ENCODE data around the gene DGUOK. TPM values are rescaled to one million over a fixed set of nuclear protein-coding genes. Genes with fewer than 3 reads are reported as not detected.

DGUOK gene
- total RNA-seq, 1 donor, result 46.0 TPM

- H3K4me1 ChIP-seq (ENCODE audit: insufficient read depth, low read length), result peaks cover 20% of the 10 kb centered on the region
- H2AFZ ChIP-seq (ENCODE audit: low read length), result no peak overlapping the region
- no peak for TF ChIP-seq CTCF (IDR thresholded peaks at IDR 0.05; ENCODE audit: extremely low read depth, low read depth, low read length)
- no peaks in the 10 kb centered on the region for H3K9me3 ChIP-seq (ENCODE audit: low read depth, low read length)
- H3K79me2 ChIP-seq (ENCODE audit: insufficient read depth, low read length), result peaks cover 11% of the 10 kb centered on the region
- peak overlapping the region; percentile 50 for H3K4me2 ChIP-seq (ENCODE audit: insufficient read depth, low read length)
- H3K36me3 ChIP-seq (ENCODE audit: insufficient read depth, low read length), result no peaks in the 10 kb centered on the region
- H3K27me3 ChIP-seq (ENCODE audit: insufficient read depth, low read length), result peaks cover 7% of the 10 kb centered on the region
- no peak overlapping the region for H3K4me3 ChIP-seq (ENCODE audit: insufficient read depth, low read length)
- H4K20me1 ChIP-seq (ENCODE audit: insufficient read depth, low read length), result peaks cover 38% of the 10 kb centered on the region
- H3K27ac ChIP-seq (ENCODE audit: low read depth, low read length), result no peak overlapping the region
- no peak for DNase-seq (ENCODE audit: insufficient read length, low spot score, missing footprints)
Measured at GRCh38 chr2:73999881-74000597, 73.4 kb downstream of the DGUOK start.

- Histone ChIP-seq H3K9me3 (ENCODE audit: low read depth, low read length) (no peaks in the 10 kb centered on the region), H3K4me2 (ENCODE audit: insufficient read depth, low read length) (peak overlapping the region; percentile 50), H4K20me1 (ENCODE audit: insufficient read depth, low read length) (peaks cover 44% of the 10 kb centered on the region), H3K27ac (ENCODE audit: low read depth, low read length) (no peak overlapping the region), H3K36me3 (ENCODE audit: insufficient read depth, low read length) (no peaks in the 10 kb centered on the region), H3K27me3 (ENCODE audit: insufficient read depth, low read length) (peaks cover 7% of the 10 kb centered on the region), H2AFZ (ENCODE audit: low read length) (no peak overlapping the region), H3K4me1 (ENCODE audit: insufficient read depth, low read length) (peaks cover 26% of the 10 kb centered on the region), H3K4me3 (ENCODE audit: insufficient read depth, low read length) (no peak overlapping the region), H3K79me2 (ENCODE audit: insufficient read depth, low read length) (peaks cover 15% of the 10 kb centered on the region)
- TF ChIP-seq CTCF (IDR thresholded peaks at IDR 0.05; ENCODE audit: extremely low read depth, low read depth, low read length), result no peak
- no peak for DNase-seq (ENCODE audit: insufficient read length, low spot score, missing footprints)
Measured at GRCh38 chr2:74000666-74001065, 74.0 kb downstream of the DGUOK start.

- H2AFZ ChIP-seq (ENCODE audit: low read length), result no peak overlapping the region
- no peaks in the 10 kb centered on the region for H3K9me3 ChIP-seq (ENCODE audit: low read depth, low read length)
- H3K4me1 ChIP-seq (ENCODE audit: insufficient read depth, low read length), result peaks cover 31% of the 10 kb centered on the region
- TF ChIP-seq CTCF (IDR thresholded peaks at IDR 0.05; ENCODE audit: extremely low read depth, low read depth, low read length), result no peak
- H3K4me2 ChIP-seq (ENCODE audit: insufficient read depth, low read length), result no peak overlapping the region
- H4K20me1 ChIP-seq (ENCODE audit: insufficient read depth, low read length), result peaks cover 47% of the 10 kb centered on the region
- no peaks in the 10 kb centered on the region for H3K36me3 ChIP-seq (ENCODE audit: insufficient read depth, low read length)
- no peak for DNase-seq (ENCODE audit: insufficient read length, low spot score, missing footprints)
- H3K27me3 ChIP-seq (ENCODE audit: insufficient read depth, low read length), result peaks cover 7% of the 10 kb centered on the region
- H3K27ac ChIP-seq (ENCODE audit: low read depth, low read length), result no peak overlapping the region
- H3K79me2 ChIP-seq (ENCODE audit: insufficient read depth, low read length), result peaks cover 17% of the 10 kb centered on the region
- H3K4me3 ChIP-seq (ENCODE audit: insufficient read depth, low read length), result no peak overlapping the region
Measured at GRCh38 chr2:74001121-74001520, 74.4 kb downstream of the DGUOK start.

- Histone ChIP-seq H3K79me2 (ENCODE audit: insufficient read depth, low read length) (peaks cover 19% of the 10 kb centered on the region), H3K27me3 (ENCODE audit: insufficient read depth, low read length) (peaks cover 7% of the 10 kb centered on the region), H3K36me3 (ENCODE audit: insufficient read depth, low read length) (no peaks in the 10 kb centered on the region), H3K4me1 (ENCODE audit: insufficient read depth, low read length) (peaks cover 39% of the 10 kb centered on the region), H2AFZ (ENCODE audit: low read length) (peak overlapping the region; percentile 65), H4K20me1 (ENCODE audit: insufficient read depth, low read length) (peaks cover 52% of the 10 kb centered on the region), H3K4me2 (ENCODE audit: insufficient read depth, low read length) (peak overlapping the region; percentile 98), H3K27ac (ENCODE audit: low read depth, low read length) (no peak overlapping the region), H3K9me3 (ENCODE audit: low read depth, low read length) (no peaks in the 10 kb centered on the region), H3K4me3 (ENCODE audit: insufficient read depth, low read length) (peak overlapping the region; percentile 87)
- no peak for TF ChIP-seq CTCF (IDR thresholded peaks at IDR 0.05; ENCODE audit: extremely low read depth, low read depth, low read length)
- no peak for DNase-seq (ENCODE audit: insufficient read length, low spot score, missing footprints)
Measured at GRCh38 chr2:74001781-74002504, 75.3 kb downstream of the DGUOK start.
